ENCODE data around the gene CCT5. TPM values are rescaled to one million over a fixed set of nuclear protein-coding genes. Genes with fewer than 3 reads are reported as not detected.
A peak's percentile ranks its signal among the peaks of the same experiment; 100 is the strongest.
"Not testable (repeated sequence)": the region's sequence is repeated elsewhere in the genome, so short reads cannot be mapped to it uniquely, and the experiment has no call there.

Gene CCT5
- total RNA-seq, 2 experiments from 2014 or later = 27.4 to 32.0 TPM

DNA sequence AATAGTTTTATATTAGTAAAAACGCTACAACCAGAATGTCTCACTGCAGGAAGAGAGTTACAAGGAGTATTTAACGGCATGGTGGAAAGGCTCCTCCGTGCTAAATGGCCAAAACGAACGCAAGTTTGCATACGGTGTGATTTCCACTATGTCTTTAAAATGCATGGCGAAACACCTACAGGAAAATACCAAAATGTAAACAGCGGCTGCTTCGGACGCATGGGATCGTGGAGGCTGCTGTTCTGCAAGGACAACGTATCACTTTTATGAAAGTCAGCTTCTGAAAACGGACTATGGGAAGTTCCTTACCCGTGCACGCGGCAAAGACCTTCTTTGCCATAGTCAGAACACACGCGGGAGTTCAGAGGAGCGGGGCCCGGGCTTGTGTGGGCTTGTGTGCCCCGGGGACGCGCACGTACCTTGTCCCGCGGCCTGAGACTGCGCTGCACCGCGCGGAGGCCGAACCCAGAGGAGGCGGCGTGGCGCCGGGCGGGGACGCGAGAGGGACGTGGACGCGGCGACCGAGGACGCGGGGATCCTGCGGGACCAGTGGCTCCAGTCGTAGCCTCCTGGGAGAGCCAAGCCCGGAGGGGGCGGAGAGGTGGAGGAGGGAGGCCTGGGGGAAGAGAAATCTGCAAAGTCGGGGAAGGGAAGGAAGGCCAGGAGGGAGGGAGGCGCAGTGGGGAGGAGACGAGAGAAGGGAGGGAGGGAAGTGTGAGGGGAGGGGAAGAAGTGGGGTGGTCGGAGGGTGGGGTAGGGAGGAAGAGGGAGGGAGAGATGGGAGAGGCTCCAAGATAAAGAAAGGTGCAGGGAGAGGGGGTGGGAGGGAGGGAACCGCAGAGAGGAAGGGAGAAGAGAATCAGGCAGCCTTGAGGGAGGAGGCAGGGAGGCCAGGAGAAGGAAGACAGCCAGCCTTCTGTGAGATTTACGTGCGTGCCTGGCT, 57.4 kb downstream of the CCT5 start, which contains the start of gene CMBL:
CMBL (minus strand) TSS at position 697 of the 943 bp plus-strand sequence. CDS start 17,140 bp downstream, outside the sequence.
- Histone ChIP-seq H3K27ac (ENCODE audit: low read depth in 1 of 2, low read length in 2 of 2) (no peak within 1 kb of the TSS), H3K4me3 (ENCODE audit: low read length) (peak within 1 kb of the TSS; percentile 47), H3K36me3 (ENCODE audit: insufficient read depth, low read length) (no peaks in the 10 kb centered on the region), H3K9me3 (ENCODE audit: control insufficient read depth in 1 of 2, insufficient read depth in 1 of 2, low read length in 2 of 2) (no peaks in the 10 kb centered on the region), H3K4me1 (ENCODE audit: insufficient read depth, low read length) (peaks cover 4% of the 10 kb centered on the region), H3K27me3 (ENCODE audit: control insufficient read depth in 1 of 2, insufficient read depth in 2 of 2, low read length in 2 of 2) (peaks cover 11 to 18% of the 10 kb centered on the region in 2 experiments)
- H3K27me3 Mint-ChIP-seq = peaks cover 18% of the 10 kb centered on the region
- CTCF ChIA-PET = no interaction called here
- DNase-seq (peak in 7 of 14 experiments; percentile 9 to 39 (median 23)), ATAC-seq (ENCODE audit: poor library complexity) (no peak)
- no peak within 1 kb of the TSS for H3K27ac Mint-ChIP-seq
- intact Hi-C loops (cut with DNase I, micrococcal nuclease) = no loop called here
- POLR2A ChIA-PET = interaction anchor here (0.9 kb wide), 1 partner anchor 56 kb away, joined by 3 read pairs; no protein-coding TSS in a partner anchor
- TF ChIP-seq, protein P1, sequence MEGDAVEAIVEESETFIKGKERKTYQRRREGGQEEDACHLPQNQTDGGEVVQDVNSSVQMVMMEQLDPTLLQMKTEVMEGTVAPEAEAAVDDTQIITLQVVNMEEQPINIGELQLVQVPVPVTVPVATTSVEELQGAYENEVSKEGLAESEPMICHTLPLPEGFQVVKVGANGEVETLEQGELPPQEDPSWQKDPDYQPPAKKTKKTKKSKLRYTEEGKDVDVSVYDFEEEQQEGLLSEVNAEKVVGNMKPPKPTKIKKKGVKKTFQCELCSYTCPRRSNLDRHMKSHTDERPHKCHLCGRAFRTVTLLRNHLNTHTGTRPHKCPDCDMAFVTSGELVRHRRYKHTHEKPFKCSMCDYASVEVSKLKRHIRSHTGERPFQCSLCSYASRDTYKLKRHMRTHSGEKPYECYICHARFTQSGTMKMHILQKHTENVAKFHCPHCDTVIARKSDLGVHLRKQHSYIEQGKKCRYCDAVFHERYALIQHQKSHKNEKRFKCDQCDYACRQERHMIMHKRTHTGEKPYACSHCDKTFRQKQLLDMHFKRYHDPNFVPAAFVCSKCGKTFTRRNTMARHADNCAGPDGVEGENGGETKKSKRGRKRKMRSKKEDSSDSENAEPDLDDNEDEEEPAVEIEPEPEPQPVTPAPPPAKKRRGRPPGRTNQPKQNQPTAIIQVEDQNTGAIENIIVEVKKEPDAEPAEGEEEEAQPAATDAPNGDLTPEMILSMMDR (IDR thresholded peaks at IDR 0.05) = no peak
- H3K36me3 Mint-ChIP-seq (ENCODE audit: low read depth) = no peaks in the 10 kb centered on the region
- H3K4me1 Mint-ChIP-seq (ENCODE audit: low read depth) = peaks cover 6% of the 10 kb centered on the region
- H3K4me3 Mint-ChIP-seq = peak within 1 kb of the TSS; percentile 77
- H3K9me3 Mint-ChIP-seq = no peaks in the 10 kb centered on the region

DNA sequence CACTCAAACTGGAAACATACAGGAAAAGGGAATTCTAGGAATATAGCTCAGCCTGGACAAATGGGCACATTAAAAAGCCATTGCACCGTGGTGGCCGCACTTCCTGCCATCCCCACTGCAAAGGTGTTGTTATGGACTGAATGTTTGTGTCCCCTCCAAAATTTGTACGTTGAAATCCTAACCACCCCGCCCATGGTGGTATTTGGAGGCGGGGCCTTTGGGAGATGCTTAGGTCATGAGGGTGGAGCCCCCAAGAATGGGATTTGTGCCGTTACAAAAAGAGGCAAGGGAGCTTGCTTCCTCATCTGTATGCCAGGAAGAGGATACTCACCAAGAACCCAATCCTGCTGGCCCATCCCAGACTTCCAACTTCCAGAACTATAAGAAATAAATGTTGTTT, 58.8 kb downstream of the CCT5 start:
- intact Hi-C loops (cut with DNase I, micrococcal nuclease) = no loop called here
- Histone ChIP-seq H3K27me3 (ENCODE audit: control insufficient read depth in 1 of 2, insufficient read depth in 2 of 2, low read length in 2 of 2) (peaks cover 11 to 18% of the 10 kb centered on the region in 2 experiments), H3K9me3 (ENCODE audit: control insufficient read depth in 1 of 2, insufficient read depth in 1 of 2, low read length in 2 of 2) (no peaks in the 10 kb centered on the region), H3K4me1 (ENCODE audit: insufficient read depth, low read length) (peaks cover 4% of the 10 kb centered on the region), H3K27ac (ENCODE audit: low read depth in 1 of 2, low read length in 2 of 2) (no peak overlapping the region), H3K4me3 (ENCODE audit: low read length) (no peak overlapping the region), H3K36me3 (ENCODE audit: insufficient read depth, low read length) (no peaks in the 10 kb centered on the region)
- POLR2A ChIA-PET = no interaction called here
- DNase-seq (no peak), ATAC-seq (ENCODE audit: poor library complexity) (no peak)
- TF ChIP-seq, protein P1 (IDR thresholded peaks at IDR 0.05) = no peak
- Mint-ChIP-seq H3K27ac (no peak overlapping the region), H3K4me3 (peak overlapping the region; percentile 35), H3K9me3 (no peaks in the 10 kb centered on the region), H3K36me3 (ENCODE audit: low read depth) (no peaks in the 10 kb centered on the region), H3K4me1 (ENCODE audit: low read depth) (peaks cover 6% of the 10 kb centered on the region), H3K27me3 (peaks cover 18% of the 10 kb centered on the region)
- CTCF ChIA-PET = no interaction called here

DNA sequence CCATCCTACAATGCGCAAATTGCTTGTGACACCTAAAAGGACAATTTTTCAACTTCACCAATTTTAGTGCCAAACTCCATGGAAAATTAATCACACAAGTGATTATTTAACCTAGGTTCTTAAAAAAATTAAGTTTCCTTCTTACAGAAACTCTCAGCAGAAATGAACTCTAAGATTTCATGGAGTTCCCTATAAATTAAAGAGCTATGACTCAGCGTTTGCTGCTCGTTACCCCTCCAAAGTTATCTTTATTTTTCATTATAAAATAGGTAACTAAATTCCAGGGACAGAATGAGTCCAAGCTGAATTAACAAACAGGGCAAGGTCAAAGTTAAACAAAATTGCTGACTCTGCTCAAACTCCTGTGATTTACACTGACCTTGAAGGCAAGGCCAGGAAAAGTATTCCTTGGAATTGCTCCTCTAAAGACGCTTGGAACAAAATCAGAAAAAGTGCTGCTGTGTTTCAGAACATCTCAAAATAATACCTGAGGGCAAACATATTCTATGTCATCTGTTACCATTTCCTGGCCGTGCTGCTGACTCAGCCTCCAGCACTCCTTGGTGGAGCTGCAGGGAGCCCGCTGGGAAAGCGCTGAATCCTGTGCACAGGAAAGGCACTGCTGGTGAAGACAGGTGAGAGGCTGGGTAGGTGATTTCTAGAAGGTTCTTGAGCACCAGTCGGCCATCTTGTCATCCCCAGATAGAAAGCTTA, 60.1 kb downstream of the CCT5 start:
- Mint-ChIP-seq H3K4me3 (no peak overlapping the region), H3K4me1 (ENCODE audit: low read depth) (peaks cover 6% of the 10 kb centered on the region), H3K36me3 (ENCODE audit: low read depth) (no peaks in the 10 kb centered on the region), H3K27me3 (peaks cover 18% of the 10 kb centered on the region), H3K9me3 (no peaks in the 10 kb centered on the region), H3K27ac (no peak overlapping the region)
- Histone ChIP-seq H3K36me3 (ENCODE audit: insufficient read depth, low read length) (no peaks in the 10 kb centered on the region), H3K27me3 (ENCODE audit: control insufficient read depth in 1 of 2, insufficient read depth in 2 of 2, low read length in 2 of 2) (peaks cover 11 to 18% of the 10 kb centered on the region in 2 experiments), H3K4me3 (ENCODE audit: low read length) (no peak overlapping the region), H3K9me3 (ENCODE audit: control insufficient read depth in 1 of 2, insufficient read depth in 1 of 2, low read length in 2 of 2) (no peaks in the 10 kb centered on the region), H3K4me1 (ENCODE audit: insufficient read depth, low read length) (peaks cover 4% of the 10 kb centered on the region), H3K27ac (ENCODE audit: low read depth in 1 of 2, low read length in 2 of 2) (no peak overlapping the region)
- TF ChIP-seq, protein P1 (IDR thresholded peaks at IDR 0.05) = no peak
- intact Hi-C loops (cut with DNase I, micrococcal nuclease) = no loop called here
- ChIA-PET CTCF (no interaction called here), POLR2A (no interaction called here)
- ATAC-seq (ENCODE audit: poor library complexity) (no peak), DNase-seq (no peak)

- intact Hi-C loops (cut with DNase I, micrococcal nuclease) = not testable (repeated sequence)
Measured at GRCh38 chr5:10310835-10311570, 60.9 kb downstream of the CCT5 start.

More at GRCh38 chr5:10310835-10311570, 60.9 kb downstream of the CCT5 start:
- H3K27me3 Mint-ChIP-seq = peaks cover 16% of the 10 kb centered on the region
- H3K4me1 Mint-ChIP-seq (ENCODE audit: low read depth); H3K36me3 ChIP-seq (ENCODE audit: insufficient read depth, low read length); H3K4me1 ChIP-seq (ENCODE audit: insufficient read depth, low read length); H3K27ac ChIP-seq (ENCODE audit: low read depth in 1 of 2, low read length in 2 of 2); H3K9me3 ChIP-seq (ENCODE audit: control insufficient read depth in 1 of 2, insufficient read depth in 1 of 2, low read length in 2 of 2); H3K27ac Mint-ChIP-seq; H3K4me3 ChIP-seq (ENCODE audit: low read length); POLR2A ChIA-PET; DNase-seq; H3K4me3 Mint-ChIP-seq; H3K36me3 Mint-ChIP-seq (ENCODE audit: low read depth); CTCF ChIA-PET; ATAC-seq (ENCODE audit: poor library complexity); H3K9me3 Mint-ChIP-seq: not testable (repeated sequence)
- peaks cover 11 to 18% of the 10 kb centered on the region in 2 experiments for H3K27me3 ChIP-seq (ENCODE audit: control insufficient read depth in 1 of 2, insufficient read depth in 2 of 2, low read length in 2 of 2)

Measured in CD4-positive, alpha-beta T cell (primary cell).